Suprapubic skin (tissue), 3 donors: ENCODE measurements around the gene LAMB4.

Experiments used
- POLR2AphosphoS5 ChIP-seq, 3 donors: sonication (generic); formaldehyde crosslinking; IDR thresholded peaks; one replicate each; pipeline ENCODE4 v1.6.1; 2017; ENCODE audit warnings: antibody characterized with exemption in 3 of 3
- TF ChIP-seq, protein P1 (sequence below), 2 donors: fragments of 200-600 bp in 1 of 2; fragments of 450-650 bp in 1 of 2; sonication (generic) in 1 of 2; IDR thresholded peaks; one replicate each; pipeline ENCODE4 v1.5.1; 2016 to 2019; ENCODE audit warnings: antibody characterized with exemption in 2 of 2, mild to moderate bottlenecking in 1 of 2, moderate library complexity in 1 of 2

DNA sequence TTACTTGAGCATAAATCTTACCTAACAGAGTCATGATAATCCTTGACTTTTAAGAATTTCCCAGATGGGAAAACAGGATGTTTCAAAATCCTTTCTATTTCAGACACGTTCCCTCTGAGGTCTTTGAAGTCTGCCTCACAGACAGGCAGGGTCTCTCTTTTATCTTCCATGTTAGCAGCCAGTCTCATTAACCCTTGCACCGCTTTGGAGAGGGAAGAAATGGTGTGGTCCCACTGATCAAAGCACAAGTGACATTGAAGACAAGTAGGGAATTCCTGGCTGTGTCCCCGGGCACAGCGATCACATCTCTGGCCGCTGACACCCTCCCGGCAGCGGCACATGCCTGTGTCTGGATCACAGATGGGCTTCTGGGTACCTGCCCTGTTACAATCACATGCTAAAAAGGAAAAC is 74.5 kb downstream of the LAMB4 start:
- TF ChIP-seq, protein P1, sequence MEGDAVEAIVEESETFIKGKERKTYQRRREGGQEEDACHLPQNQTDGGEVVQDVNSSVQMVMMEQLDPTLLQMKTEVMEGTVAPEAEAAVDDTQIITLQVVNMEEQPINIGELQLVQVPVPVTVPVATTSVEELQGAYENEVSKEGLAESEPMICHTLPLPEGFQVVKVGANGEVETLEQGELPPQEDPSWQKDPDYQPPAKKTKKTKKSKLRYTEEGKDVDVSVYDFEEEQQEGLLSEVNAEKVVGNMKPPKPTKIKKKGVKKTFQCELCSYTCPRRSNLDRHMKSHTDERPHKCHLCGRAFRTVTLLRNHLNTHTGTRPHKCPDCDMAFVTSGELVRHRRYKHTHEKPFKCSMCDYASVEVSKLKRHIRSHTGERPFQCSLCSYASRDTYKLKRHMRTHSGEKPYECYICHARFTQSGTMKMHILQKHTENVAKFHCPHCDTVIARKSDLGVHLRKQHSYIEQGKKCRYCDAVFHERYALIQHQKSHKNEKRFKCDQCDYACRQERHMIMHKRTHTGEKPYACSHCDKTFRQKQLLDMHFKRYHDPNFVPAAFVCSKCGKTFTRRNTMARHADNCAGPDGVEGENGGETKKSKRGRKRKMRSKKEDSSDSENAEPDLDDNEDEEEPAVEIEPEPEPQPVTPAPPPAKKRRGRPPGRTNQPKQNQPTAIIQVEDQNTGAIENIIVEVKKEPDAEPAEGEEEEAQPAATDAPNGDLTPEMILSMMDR (IDR thresholded peaks at IDR 0.05): no peak
- no peak for TF ChIP-seq POLR2AphosphoS5 (IDR thresholded peaks at IDR 0.05)
